Measurements from ENCODE around the gene CIB2.

Gene CIB2

DNA sequence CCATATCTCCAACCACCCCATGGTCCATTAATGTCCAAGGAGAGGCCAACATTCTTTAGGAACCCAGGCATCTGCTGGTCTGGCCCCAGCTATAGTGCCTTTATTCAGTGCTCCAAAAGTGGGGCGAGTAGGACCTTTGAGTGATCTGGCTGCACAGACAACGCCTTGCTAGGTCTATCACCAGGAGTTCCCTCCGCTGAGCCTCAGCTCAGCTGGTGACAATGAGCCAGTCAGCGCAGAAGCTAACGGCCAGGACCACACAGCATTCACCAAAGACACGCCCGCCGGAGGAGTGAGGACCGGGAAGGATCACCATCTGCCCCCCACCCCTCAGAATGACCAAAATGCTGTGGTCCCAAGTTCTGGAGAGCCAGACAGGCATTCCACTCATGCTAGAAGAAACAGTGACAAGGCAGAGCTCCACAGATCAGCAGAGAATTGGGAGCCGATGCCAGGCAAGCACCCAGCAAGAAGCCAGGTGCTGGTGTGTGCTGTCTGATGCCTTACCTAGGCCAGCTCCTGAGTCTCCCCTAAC, 72.8 kb downstream of the CIB2 start:
- Histone ChIP-seq H3K36me3 (ENCODE audit: control insufficient read depth, low read length) (peaks cover 3% of the 10 kb centered on the region; the same call in 1 of the 2 replicates), H3K9me3 (ENCODE audit: control insufficient read depth, insufficient read depth, low read length) (no peaks in the 10 kb centered on the region), H3K4me2 (ENCODE audit: low read length) (no peak overlapping the region), H3K4me1 (ENCODE audit: control insufficient read depth, low read length) (peaks cover 39% of the 10 kb centered on the region), H3K9me2 (replicated peaks; ENCODE audit: control insufficient read depth, low read length) (no peaks in the 10 kb centered on the region), H3K27me3 (ENCODE audit: control insufficient read depth, low read length) (no peaks in the 10 kb centered on the region), H3K27ac (ENCODE audit: low read depth, low read length) (no peak overlapping the region), H3K79me2 (ENCODE audit: control insufficient read depth, low read length) (peaks cover 61% of the 10 kb centered on the region), H3F3A (ENCODE audit: control insufficient read depth, insufficient read depth) (0 out of 2 replicates have a peak, but pooled peaks cover 2% of the 10 kb centered on the region), H3K4me3 (ENCODE audit: low read length) (no peak overlapping the region), H4K20me1 (ENCODE audit: control insufficient read depth, insufficient read depth, low read depth, low read length) (peaks cover 2% of the 10 kb centered on the region; the same call in 1 of the 2 replicates)
- TF ChIP-seq EZH2phosphoT487 (IDR thresholded peaks at IDR 0.05; ENCODE audit: borderline replicate concordance, low read length), result no peak
- TF ChIP-seq, protein P1, sequence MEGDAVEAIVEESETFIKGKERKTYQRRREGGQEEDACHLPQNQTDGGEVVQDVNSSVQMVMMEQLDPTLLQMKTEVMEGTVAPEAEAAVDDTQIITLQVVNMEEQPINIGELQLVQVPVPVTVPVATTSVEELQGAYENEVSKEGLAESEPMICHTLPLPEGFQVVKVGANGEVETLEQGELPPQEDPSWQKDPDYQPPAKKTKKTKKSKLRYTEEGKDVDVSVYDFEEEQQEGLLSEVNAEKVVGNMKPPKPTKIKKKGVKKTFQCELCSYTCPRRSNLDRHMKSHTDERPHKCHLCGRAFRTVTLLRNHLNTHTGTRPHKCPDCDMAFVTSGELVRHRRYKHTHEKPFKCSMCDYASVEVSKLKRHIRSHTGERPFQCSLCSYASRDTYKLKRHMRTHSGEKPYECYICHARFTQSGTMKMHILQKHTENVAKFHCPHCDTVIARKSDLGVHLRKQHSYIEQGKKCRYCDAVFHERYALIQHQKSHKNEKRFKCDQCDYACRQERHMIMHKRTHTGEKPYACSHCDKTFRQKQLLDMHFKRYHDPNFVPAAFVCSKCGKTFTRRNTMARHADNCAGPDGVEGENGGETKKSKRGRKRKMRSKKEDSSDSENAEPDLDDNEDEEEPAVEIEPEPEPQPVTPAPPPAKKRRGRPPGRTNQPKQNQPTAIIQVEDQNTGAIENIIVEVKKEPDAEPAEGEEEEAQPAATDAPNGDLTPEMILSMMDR (IDR thresholded peaks at IDR 0.05; ENCODE audit: low read depth, low read length, poor library complexity, severe bottlenecking), result no peak

DNA sequence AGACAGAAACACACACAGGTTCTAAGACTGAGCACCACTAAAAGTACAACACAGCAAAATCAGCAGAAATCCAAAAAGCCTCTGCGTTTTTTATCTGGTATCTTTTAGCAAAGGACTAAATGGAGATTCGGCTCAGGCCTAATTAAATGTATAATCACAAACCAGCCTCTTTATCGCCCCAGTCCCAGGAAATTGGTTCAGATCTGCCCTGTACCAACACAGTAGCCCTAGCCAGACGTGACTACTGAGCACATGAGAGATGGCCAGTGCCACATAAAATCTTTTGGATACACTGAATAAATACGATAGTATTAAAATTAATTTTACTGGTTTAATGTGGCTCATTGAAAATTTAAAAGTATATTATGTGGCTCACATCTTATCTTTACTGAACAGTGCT, 73.4 kb downstream of the CIB2 start:
- Histone ChIP-seq H3K36me3 (ENCODE audit: control insufficient read depth, low read length) (peaks cover 7% of the 10 kb centered on the region), H3K27me3 (ENCODE audit: control insufficient read depth, low read length) (no peaks in the 10 kb centered on the region), H3K4me3 (ENCODE audit: low read length) (no peak overlapping the region), H3K4me1 (ENCODE audit: control insufficient read depth, low read length) (peaks cover 39% of the 10 kb centered on the region), H4K20me1 (ENCODE audit: control insufficient read depth, insufficient read depth, low read depth, low read length) (0 out of 2 replicates have a peak, but pooled peaks cover 2% of the 10 kb centered on the region), H3K79me2 (ENCODE audit: control insufficient read depth, low read length) (peaks cover 54% of the 10 kb centered on the region), H3K9me3 (ENCODE audit: control insufficient read depth, insufficient read depth, low read length) (no peaks in the 10 kb centered on the region), H3K4me2 (ENCODE audit: low read length) (no peak overlapping the region), H3F3A (ENCODE audit: control insufficient read depth, insufficient read depth) (0 out of 2 replicates have a peak, but pooled peaks cover 2% of the 10 kb centered on the region), H3K27ac (ENCODE audit: low read depth, low read length) (no peak overlapping the region), H3K9me2 (replicated peaks; ENCODE audit: control insufficient read depth, low read length) (no peaks in the 10 kb centered on the region)
- TF ChIP-seq, protein P1 (IDR thresholded peaks at IDR 0.05; ENCODE audit: low read depth, low read length, poor library complexity, severe bottlenecking), result no peak
- no peak for TF ChIP-seq EZH2phosphoT487 (IDR thresholded peaks at IDR 0.05; ENCODE audit: borderline replicate concordance, low read length)

DNA sequence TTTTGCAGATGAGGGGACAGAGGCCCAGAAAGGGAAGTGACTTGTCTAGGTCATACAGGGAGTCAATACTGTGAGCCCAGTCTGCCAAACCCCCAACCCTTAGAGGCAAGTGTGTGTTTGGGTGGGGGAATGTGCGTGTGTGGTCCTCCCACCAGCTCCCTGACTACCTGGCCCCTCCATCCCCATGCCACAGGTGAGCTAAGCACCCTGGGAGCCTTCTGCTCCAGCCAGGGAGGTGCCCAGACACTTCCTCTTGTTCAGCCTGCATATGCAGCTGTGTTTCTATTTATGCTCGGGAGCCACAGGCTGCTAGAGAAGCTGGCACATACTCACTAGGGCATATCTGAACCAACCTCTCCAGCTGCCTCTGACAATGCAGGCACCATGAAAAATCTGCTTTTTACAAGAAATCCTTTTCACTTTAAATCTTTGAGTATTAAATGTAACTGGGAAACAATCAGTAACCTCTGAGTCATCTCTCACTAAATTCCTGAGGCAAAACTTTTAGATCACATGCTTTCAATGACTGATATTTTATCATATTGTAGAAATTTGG, 74.5 kb downstream of the CIB2 start:
- Histone ChIP-seq H3K4me1 (ENCODE audit: control insufficient read depth, low read length) (peaks cover 37% of the 10 kb centered on the region), H3K27ac (ENCODE audit: low read depth, low read length) (no peak overlapping the region)

More for the DNA sequence above, 74.5 kb downstream of the CIB2 start:
- Histone ChIP-seq H3F3A (ENCODE audit: control insufficient read depth, insufficient read depth) (no peaks in the 10 kb centered on the region), H4K20me1 (ENCODE audit: control insufficient read depth, insufficient read depth, low read depth, low read length) (0 out of 2 replicates have a peak, but pooled peaks cover 2% of the 10 kb centered on the region), H3K36me3 (ENCODE audit: control insufficient read depth, low read length) (peaks cover 11% of the 10 kb centered on the region), H3K79me2 (ENCODE audit: control insufficient read depth, low read length) (peaks cover 47% of the 10 kb centered on the region), H3K9me3 (ENCODE audit: control insufficient read depth, insufficient read depth, low read length) (no peaks in the 10 kb centered on the region), H3K4me3 (ENCODE audit: low read length) (0 out of 2 replicates have a peak overlapping the region, but pooled peaks have one; percentile 17), H3K9me2 (replicated peaks; ENCODE audit: control insufficient read depth, low read length) (no peaks in the 10 kb centered on the region), H3K4me2 (ENCODE audit: low read length) (peak overlapping the region; percentile 47), H3K27me3 (ENCODE audit: control insufficient read depth, low read length) (no peaks in the 10 kb centered on the region)
- TF ChIP-seq, protein P1 (IDR thresholded peaks at IDR 0.05; ENCODE audit: low read depth, low read length, poor library complexity, severe bottlenecking), result no peak

Measured in DOHH2 (cell line).